Measurements from ENCODE around the gene DHCR24.
A peak's percentile ranks its signal among the peaks of the same experiment; 100 is the strongest.
"Not testable (repeated sequence)": the region's sequence is repeated elsewhere in the genome, so short reads cannot be mapped to it uniquely, and the experiment has no call there.

DHCR24 gene

DNA sequence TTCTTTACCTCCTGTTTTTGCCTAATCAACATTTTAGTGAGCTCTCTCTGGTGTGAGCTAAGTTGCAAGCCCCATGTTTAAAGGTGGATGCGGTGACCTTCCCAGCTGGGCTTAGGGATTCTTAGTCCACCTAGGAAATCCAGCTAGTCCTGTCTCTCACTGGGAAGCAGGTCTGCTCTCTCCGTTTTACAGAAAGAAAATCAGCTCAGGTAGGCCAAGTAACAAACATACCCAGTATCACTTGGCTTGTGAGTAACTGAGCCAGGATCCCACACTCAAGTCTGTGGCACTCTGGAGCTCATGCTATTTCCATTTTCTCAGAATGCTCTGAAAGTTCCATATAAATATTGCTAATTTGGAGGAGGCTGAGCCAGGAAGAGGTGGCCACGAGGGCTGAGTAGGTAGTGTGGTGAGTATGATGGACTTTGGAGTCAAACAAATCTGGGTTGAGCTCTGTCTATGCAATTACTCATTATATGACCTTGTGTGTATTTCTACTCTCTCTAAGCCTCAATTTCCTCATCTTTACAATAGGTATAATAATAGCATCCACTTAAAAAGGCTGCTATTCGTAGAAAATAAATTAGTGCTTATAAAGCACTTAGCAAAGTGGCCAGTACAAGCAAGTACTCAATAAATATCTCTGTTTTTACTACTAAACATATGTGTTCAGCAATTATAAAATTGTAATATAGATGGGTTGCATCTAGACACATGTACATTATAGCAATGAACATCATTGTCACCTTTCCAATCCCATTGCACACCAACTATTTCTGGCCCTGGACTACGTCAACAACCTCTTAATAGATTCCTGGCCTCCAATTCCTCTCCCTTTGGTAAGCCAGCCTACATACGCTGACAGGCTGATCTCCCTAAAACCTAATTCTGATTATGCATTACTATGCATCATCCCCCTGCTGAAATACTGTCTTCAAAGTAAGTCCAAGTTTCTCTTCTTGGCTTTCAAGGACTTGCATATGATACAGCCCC, 32.7 kb upstream of the DHCR24 start:
- no peak for TF ChIP-seq JUND (IDR thresholded peaks at IDR 0.05; ENCODE audit: low read depth)
- in situ Hi-C loops (cut with HindIII; ENCODE audit: low pct_unique_long_range_greater_than_20kb, low sequenced_read_pairs), result no loop called here
- DNase-seq (ENCODE audit: low read depth in 1 of 2, low spot score in 1 of 2), result no peak

- in situ Hi-C loops (cut with HindIII; ENCODE audit: low pct_unique_long_range_greater_than_20kb, low sequenced_read_pairs); DNase-seq (ENCODE audit: low read depth in 1 of 2, low spot score in 1 of 2): not testable (repeated sequence)
These were observed 24.1 kb upstream of the DHCR24 start for GRCh38 chr1:54911076-54911475.

DNA sequence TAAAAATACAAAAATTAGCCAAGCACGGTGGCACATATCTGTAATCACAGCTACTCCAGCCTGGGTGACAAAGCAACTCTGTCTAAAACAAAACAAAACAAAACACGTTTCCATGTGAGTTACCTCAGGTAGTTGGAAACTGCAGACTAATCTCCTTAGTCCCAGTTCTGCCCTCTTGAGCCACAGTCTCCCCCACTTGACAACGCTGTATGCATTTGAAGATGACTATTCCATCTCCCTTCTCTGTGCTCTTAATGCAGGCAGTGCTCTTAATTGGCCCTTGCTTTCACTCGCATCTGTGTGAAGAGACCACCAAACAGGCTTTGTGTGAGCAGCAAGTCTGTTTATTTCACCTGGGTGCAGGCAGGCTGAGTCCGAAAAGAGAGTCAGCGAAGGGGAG, 19.6 kb upstream of the DHCR24 start:
- no peak for DNase-seq (ENCODE audit: low read depth in 1 of 2, low spot score in 1 of 2)
- in situ Hi-C loops (cut with HindIII; ENCODE audit: low pct_unique_long_range_greater_than_20kb, low sequenced_read_pairs), result no loop called here
- no peak for TF ChIP-seq JUND (IDR thresholded peaks at IDR 0.05; ENCODE audit: low read depth)

GRCh38 chr1:54904476-54905048, 17.6 kb upstream of the DHCR24 start:
- DNase-seq (ENCODE audit: low read depth in 1 of 2, low spot score in 1 of 2), result peak in 1 of 2 experiments; percentile 37
- TF ChIP-seq JUND (IDR thresholded peaks at IDR 0.05; ENCODE audit: low read depth), result no peak
- in situ Hi-C loops (cut with HindIII; ENCODE audit: low pct_unique_long_range_greater_than_20kb, low sequenced_read_pairs), result no loop called here

GRCh38 chr1:54894271-54894670, 7.3 kb upstream of the DHCR24 start:
- no peak for DNase-seq (ENCODE audit: low read depth in 1 of 2, low spot score in 1 of 2)
- in situ Hi-C loops (cut with HindIII; ENCODE audit: low pct_unique_long_range_greater_than_20kb, low sequenced_read_pairs), result no loop called here
- TF ChIP-seq JUND (IDR thresholded peaks at IDR 0.05; ENCODE audit: low read depth), result no peak

DNA sequence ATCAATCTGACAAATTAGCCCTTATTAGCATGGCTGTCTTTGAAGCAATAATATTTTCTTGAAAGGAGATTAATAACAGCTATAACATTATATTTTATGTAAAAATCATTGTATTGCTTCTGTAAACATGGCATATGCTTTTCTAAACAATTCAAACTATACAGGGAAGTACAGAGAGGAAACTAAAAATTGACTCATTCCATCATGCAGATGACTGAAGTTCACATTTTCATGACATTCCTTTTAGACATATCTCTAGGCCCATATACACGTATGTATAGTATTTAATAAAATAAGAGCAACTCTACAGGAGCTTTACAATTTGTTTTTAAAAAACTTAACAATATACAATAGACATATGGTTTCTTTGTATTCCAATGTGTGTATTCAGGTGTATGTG, 5.6 kb upstream of the DHCR24 start:
- no peak for TF ChIP-seq JUND (IDR thresholded peaks at IDR 0.05; ENCODE audit: low read depth)
- no peak for DNase-seq (ENCODE audit: low read depth in 1 of 2, low spot score in 1 of 2)
- in situ Hi-C loops (cut with HindIII; ENCODE audit: low pct_unique_long_range_greater_than_20kb, low sequenced_read_pairs), result no loop called here

DNA sequence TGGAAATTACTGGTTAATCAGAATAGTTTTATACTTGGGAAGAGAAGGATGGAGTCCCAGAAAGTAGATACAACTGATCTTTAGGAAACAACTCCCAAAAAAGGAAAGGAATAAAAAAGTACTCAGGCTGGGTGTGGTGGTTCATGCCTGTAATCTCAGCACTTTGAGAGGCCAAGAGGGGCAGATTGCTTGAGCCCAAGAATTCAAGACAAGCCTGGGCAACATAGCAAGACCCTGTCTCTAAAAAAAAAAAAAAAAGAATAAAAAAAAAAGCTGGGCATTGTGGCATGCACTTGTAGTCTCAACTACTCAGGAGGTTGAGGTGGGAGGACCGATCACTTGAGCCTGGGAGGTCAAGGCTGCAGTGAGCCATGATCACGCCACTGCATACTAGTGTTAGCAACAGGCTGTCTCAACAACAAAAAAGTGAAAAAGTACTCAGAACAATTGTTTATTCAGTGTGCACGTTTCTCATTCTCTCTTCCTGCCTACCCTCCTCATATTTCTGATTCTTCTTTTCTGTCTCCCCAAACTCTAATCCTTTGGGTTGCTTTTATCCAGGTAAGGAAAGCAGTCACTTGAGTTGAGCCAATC, 2.2 kb upstream of the DHCR24 start:
- TF ChIP-seq JUND (IDR thresholded peaks at IDR 0.05; ENCODE audit: low read depth), result no peak
- in situ Hi-C loops (cut with HindIII; ENCODE audit: low pct_unique_long_range_greater_than_20kb, low sequenced_read_pairs), result no loop called here
- DNase-seq (ENCODE audit: low read depth in 1 of 2, low spot score in 1 of 2), result no peak

DNA sequence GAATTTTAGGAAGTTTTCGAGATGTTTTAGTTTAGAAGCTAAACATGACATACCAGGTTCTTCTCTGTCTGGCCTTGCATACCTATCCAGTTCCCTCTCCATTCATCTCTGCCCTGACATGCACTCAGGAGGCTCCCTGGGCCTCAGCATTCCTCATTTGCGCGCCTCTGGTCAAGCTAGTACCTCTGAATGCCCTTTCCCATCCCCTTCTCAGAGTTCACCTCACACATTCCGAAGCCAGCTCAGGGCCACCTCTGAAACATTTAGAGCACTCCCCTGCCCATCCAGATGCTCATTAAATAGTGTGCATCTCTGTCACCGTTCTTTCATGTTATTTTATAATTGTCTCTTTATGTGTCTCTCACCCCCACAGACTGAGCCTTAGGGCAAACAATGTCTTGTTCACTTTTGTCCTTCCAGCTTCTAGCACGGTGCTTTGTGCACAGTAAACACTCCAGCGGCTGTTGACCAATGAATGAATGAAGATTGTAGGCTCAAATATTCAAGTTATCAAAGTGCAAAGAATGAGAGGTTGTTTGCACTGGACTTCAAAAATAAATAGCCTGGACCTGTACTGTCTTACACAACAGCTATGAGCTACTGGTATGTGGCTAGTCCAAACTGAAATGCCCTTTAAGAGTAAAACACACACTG, 1.2 kb upstream of the DHCR24 start:
- in situ Hi-C loops (cut with HindIII; ENCODE audit: low pct_unique_long_range_greater_than_20kb, low sequenced_read_pairs), result no loop called here
- DNase-seq (ENCODE audit: low read depth in 1 of 2, low spot score in 1 of 2), result peak in 1 of 2 experiments; percentile 95
- TF ChIP-seq JUND (IDR thresholded peaks at IDR 0.05; ENCODE audit: low read depth), result no peak

- DNase-seq (ENCODE audit: low read depth in 1 of 2, low spot score in 1 of 2), result peak in 1 of 2 experiments; percentile 78
- TF ChIP-seq JUND (IDR thresholded peaks at IDR 0.05; ENCODE audit: low read depth), result no peak
- in situ Hi-C loops (cut with HindIII; ENCODE audit: low pct_unique_long_range_greater_than_20kb, low sequenced_read_pairs), result no loop called here
These were observed 673 bp upstream of the DHCR24 start for GRCh38 chr1:54887665-54888071.

DNA sequence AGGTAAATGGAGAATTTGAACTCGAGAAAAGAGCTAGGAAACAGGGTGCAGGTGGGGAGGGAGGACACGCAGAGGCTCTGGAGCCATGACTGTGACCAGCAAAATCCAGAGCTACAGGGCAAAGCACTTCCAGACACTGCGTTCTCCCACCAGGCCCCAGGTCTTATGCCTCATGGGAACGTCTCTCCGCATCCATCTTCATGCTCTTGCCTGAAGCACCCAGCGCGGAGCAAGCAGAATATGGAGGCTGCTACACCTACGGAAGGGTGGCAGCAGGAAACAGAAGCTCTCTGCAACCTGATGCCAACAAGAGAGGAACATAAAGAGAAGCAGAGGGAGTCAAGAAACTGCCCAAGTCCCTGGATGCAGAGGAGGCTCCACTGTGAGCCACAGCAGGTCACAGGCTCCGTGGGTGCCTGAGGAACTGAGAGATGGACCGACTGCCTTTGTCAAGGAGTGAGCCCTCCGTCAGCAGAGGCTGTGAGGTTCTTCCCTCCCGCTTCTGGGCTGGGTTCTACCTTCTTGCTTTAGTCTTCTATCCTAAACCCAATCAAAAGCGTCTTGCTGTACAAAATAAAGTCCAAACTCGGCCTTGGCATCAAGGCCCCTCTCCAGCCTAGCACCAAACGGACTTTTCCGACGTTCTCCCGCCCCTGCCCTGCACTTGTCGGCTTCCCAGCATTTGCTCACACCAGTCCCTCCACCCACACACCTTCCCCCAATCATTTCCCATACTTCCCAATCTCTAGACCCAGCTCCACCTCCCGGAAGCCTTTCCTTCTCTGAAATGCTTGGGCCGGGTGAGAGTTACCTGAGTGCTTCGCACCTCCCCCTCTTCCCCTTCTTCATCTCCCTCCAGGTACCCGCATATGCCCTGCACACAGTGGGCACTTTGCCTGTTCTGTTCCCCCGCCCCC, 930 bp downstream of the DHCR24 start:
- TF ChIP-seq JUND (IDR thresholded peaks at IDR 0.05; ENCODE audit: low read depth), result no peak
- in situ Hi-C loops (cut with HindIII; ENCODE audit: low pct_unique_long_range_greater_than_20kb, low sequenced_read_pairs), result no loop called here
- DNase-seq (ENCODE audit: low read depth in 1 of 2, low spot score in 1 of 2), result peak in 1 of 2 experiments; percentile 79

DNA sequence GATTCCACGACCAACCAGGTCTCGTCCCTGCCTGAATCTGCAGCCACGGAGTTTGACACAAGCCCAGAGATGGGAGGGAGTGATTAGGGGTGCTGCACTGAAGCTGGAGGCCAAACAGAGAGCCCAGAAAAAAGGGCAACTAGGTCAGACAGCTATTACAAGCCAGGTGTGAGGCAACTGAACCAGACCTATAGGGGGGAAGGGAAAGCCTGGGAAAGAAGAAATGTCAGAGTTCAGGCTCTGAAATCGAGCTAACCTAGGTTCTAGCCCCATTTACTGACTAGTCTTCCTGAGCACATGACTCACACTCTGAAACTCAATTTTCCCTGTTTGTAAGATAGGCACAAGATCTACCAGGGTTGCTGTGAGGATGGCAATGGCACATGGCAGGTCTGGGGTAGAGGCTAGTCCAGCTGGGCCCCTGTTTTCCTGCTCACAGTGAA, 1.7 kb downstream of the DHCR24 start:
- DNase-seq (ENCODE audit: low read depth in 1 of 2, low spot score in 1 of 2), result peak in 1 of 2 experiments; percentile 30
- no peak for TF ChIP-seq JUND (IDR thresholded peaks at IDR 0.05; ENCODE audit: low read depth)
- in situ Hi-C loops (cut with HindIII; ENCODE audit: low pct_unique_long_range_greater_than_20kb, low sequenced_read_pairs), result no loop called here

DNA sequence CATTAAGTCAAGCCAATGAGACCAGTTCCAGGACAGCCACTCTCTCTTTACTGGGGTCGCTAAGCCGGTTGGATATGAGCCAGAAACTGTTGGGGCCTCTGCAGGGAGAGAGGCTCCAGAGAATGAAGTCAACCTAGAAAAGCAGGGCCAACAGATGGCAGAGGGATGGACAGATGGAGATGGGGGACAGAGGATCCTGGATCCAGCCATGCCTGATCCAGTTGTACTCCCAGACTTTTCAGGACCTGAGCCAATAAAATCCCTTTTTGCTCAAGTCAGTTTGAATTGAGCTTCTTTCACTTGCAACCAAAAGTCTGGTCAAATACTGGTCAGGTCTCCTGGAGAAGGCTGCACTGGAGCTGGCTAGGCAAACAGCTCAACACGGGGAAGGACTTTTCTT, 2.2 kb downstream of the DHCR24 start:
- in situ Hi-C loops (cut with HindIII; ENCODE audit: low pct_unique_long_range_greater_than_20kb, low sequenced_read_pairs), result no loop called here
- DNase-seq (ENCODE audit: low read depth in 1 of 2, low spot score in 1 of 2), result no peak
- TF ChIP-seq JUND (IDR thresholded peaks at IDR 0.05; ENCODE audit: low read depth), result no peak
